ENCODE results near the gene RARB.

DNA sequence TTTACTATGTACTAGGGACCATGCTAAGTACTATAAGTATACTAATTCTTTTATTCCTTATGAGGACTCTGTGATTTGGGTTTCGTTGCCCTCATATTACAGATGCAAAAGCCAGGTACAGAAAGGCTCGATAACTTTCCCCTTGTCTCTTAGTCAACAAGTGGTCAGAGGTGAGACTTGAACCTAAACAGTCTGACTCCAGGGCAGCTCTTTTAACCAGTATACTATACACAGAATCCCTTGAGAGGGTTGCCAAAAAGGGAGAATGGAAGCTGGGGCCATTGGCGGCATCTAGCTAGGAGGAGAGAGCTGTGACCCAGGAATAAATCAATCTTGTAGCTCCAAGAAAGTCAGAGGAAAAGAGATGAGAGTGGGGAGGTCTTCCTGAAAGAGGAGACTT lies 144.3 kb downstream of the RARB start:
- TF ChIP-seq, protein P1, sequence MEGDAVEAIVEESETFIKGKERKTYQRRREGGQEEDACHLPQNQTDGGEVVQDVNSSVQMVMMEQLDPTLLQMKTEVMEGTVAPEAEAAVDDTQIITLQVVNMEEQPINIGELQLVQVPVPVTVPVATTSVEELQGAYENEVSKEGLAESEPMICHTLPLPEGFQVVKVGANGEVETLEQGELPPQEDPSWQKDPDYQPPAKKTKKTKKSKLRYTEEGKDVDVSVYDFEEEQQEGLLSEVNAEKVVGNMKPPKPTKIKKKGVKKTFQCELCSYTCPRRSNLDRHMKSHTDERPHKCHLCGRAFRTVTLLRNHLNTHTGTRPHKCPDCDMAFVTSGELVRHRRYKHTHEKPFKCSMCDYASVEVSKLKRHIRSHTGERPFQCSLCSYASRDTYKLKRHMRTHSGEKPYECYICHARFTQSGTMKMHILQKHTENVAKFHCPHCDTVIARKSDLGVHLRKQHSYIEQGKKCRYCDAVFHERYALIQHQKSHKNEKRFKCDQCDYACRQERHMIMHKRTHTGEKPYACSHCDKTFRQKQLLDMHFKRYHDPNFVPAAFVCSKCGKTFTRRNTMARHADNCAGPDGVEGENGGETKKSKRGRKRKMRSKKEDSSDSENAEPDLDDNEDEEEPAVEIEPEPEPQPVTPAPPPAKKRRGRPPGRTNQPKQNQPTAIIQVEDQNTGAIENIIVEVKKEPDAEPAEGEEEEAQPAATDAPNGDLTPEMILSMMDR (conservative IDR thresholded peaks at IDR 0.05) = no peak
- TF ChIP-seq ZFX (IDR thresholded peaks at IDR 0.05) = no peak
